A549 treated with DMSO at 1 μM for 4 hours (cell line): ENCODE results near the gene OR10C1. TPM values are rescaled to one million over a fixed set of nuclear protein-coding genes. Genes with fewer than 3 reads are reported as not detected.

Source experiments
- total RNA-seq: library from RNA; stranded (reverse); fragments of 200-300 nt; extraction: Qiagen RNA extraction; gene quantifications from 5 replicates; pipeline ENCODE4 v1.2.3, GENCODE V29; 2022; ENCODE audit warnings: low read depth

OR10C1 gene
- not detected in 5 replicates for total RNA-seq

DNA sequence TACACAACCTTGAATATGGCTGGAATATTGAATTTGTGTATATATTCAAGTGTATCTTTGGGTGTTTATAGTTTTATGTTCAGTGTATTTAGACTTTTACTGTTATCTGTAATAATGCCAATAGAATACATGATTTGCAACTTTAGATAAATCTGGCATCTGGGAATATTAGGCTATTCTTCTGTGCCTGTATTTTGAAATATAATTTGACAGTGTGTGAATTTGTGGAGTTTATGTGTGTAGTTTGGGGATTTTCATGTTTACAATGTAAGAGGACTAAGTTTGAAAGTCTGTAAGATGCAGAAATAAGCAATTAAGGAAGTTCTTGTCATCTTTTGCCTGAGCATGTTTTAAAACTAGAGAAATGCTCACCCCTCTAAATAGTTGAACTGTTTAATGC is at the start of gene OR10C1:
Gene OR10C1, plus strand, starts transcription at position 301 of the 400 bp plus-strand sequence. CDS start 710 bp downstream, outside the sequence.

DNA sequence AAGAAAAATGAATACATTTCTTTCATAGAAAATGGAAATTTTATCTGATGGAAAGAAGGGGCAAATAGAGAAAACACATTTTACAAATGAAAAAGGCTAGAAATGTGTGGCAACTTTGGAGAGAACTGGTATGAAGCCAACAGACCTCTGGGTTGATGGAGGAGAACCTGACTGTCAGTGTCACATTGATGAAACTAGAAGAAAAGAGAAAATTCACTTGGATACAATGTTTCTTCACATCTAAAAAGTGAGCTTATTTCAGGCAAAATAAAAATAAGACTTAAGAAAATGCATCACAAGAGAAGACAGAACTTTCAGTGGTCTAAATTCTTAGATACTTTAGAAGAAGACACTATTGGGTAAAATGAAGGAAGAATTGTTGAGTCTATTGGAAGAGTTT is 43.8 kb upstream of the OR10C1 start, which contains the start of gene OR12D2:
Gene OR12D2, plus strand, starts transcription at position 301 of the 400 bp plus-strand sequence. CDS start 1,069 bp downstream, outside the sequence.

DNA sequence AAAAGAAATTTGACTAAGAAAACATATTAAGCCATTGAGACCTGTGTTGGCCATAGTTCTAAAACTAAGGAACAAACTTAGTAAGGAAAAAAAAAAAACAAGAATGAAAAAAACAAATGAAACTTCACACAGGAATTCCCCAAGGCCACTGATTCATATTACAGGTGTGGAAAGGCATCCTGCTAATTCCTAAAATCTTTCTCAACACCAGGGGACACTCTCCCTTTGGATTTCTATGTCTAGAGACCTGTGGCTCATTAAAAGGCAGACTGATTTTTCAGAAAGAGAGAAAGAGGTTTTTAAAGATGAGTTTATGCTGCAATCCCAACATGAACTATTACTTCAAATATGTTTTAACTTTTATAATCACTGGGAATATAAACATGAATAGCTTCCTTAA is 24.5 kb upstream of the OR10C1 start, which contains the start of gene OR12D1:
Gene OR12D1, plus strand, starts transcription at position 341 of the 400 bp plus-strand sequence.

GRCh38 chr6:29456971-29457370 is 17.9 kb downstream of the OR10C1 start, which contains the start of the genes OR11A1 and OR2H1:
Gene OR11A1 (minus strand): TSS chr6:29457071. CDS start chr6:29427641, 29,430 bp downstream.
Gene OR2H1 (plus strand): TSS chr6:29457155. CDS start chr6:29461770, 4,615 bp downstream.

DNA sequence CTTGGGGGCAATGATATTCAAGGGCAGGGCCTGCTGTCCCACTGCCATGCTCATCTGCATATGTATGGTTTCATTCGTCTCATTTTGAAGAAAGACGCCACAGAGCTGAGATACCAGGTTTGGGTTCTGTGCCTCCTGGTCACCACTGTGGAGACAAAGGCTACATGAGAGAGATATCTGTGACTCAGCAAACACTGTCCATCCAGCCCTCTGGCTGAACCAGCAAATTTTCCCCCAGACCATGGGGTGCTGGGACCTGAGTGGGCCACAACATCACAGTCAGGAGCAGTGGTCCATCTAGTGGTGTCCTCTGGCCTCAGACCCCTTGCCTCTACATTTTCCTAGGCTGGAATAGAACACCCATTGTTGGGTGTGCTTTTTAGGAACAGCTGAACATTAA is 48.6 kb downstream of the OR10C1 start, which contains the start of gene MAS1L:
Gene MAS1L, minus strand, starts transcription at position 297 of the 400 bp plus-strand sequence. Its CDS starts 54 bp downstream, at position 243.

Other genes starting within 250 kb of the OR10C1 start
- gene OR14J1, start 137.6 kb upstream of the OR10C1 start, total RNA-seq: not detected in 5 replicates
- gene OR5V1, start 70.4 kb upstream of the OR10C1 start, total RNA-seq: not detected in 5 replicates
- not detected in 5 replicates for gene OR12D3, start 64.0 kb upstream of the OR10C1 start, total RNA-seq
- gene OR12D2, start 43.7 kb upstream of the OR10C1 start, total RNA-seq: not detected in 5 replicates
- gene OR12D1, start 24.4 kb upstream of the OR10C1 start, total RNA-seq: not detected in 5 replicates
- not detected in 5 replicates for gene OR11A1, start 17.8 kb downstream of the OR10C1 start, total RNA-seq
- not detected in 5 replicates for gene OR2H1, start 17.8 kb downstream of the OR10C1 start, total RNA-seq
- gene MAS1L, start 48.6 kb downstream of the OR10C1 start, total RNA-seq: not detected in 5 replicates
- 0.40 to 0.96 TPM (median 0.87 TPM) in 5 replicates for gene UBD, start 120.4 kb downstream of the OR10C1 start, total RNA-seq
- gene OR2H2, start 145.8 kb downstream of the OR10C1 start, total RNA-seq: not detected in 5 replicates
- 3.9 to 6.6 TPM (median 5.7 TPM) in 5 replicates for gene GABBR1, start 193.9 kb downstream of the OR10C1 start, total RNA-seq
- gene MOG, start 217.8 kb downstream of the OR10C1 start, total RNA-seq: not detected in 5 replicates
- gene ZFP57, start 241.8 kb downstream of the OR10C1 start, total RNA-seq: not detected in 5 replicates